Measurements from ENCODE around the gene ZNF184. TPM values are rescaled to one million over a fixed set of nuclear protein-coding genes. Genes with fewer than 3 reads are reported as not detected.

ZNF184 gene
- total and polyA plus RNA-seq, 9 donors, result 8.4 to 15.1 (median 9.9) TPM

DNA sequence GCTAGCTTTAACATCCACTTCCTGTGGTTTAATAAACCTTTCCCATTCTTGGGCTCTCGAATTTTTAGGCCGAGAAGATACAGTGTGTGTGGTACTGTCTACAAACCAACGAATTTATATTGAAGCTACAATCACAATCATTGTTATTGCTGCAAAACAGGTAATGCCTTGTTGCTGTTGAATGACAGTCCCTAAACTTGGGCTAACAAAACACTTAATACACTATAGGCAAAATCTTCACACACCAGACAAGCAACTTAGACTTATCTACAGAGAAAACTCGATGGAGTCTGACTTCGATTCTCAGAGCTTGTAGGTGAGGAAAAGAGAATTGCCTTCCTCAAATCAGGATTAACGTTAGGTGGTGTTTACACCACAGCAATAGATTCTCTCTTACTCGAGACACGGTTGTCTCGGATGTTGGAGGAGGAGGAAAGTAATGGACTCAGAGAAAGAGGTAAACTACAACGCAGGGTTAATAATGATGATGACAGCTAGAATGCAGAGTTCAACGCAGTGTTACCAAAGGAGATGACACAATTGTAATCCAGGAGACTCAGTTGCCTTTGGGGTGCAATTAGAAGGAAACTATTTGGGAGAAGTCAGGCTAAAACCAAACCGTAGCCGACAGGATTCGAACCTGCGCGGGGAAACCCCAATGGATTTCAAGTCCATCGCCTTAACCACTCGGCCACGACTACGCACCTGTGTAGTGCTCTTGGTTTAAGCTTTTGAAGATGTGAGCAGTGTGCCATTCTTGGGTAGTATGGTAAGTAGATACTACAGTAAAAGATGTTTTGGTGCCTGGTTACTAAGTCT, 32.5 kb upstream of the ZNF184 start:
- Histone ChIP-seq H3K27me3 (ENCODE audit: control insufficient read depth, insufficient read depth, low read length) (peaks cover 25% of the 10 kb centered on the region), H3K4me1 (ENCODE audit: control insufficient read depth, insufficient read depth, low read length) (peaks cover 8% of the 10 kb centered on the region), H3K9me3 (replicated peaks; ENCODE audit: control insufficient read depth, low read depth, low read length) (no peaks in the 10 kb centered on the region), H3K27ac (ENCODE audit: low read length) (no peak overlapping the region), H3K36me3 (ENCODE audit: control insufficient read depth, insufficient read depth, low read length) (no peaks in the 10 kb centered on the region), H3K4me3 (ENCODE audit: low read length) (no peak overlapping the region)
- 45% methylated on average over 5 of the region's 20 CpGs for WGBS (ENCODE audit: insufficient coverage)
- no peak for DNase-seq

DNA sequence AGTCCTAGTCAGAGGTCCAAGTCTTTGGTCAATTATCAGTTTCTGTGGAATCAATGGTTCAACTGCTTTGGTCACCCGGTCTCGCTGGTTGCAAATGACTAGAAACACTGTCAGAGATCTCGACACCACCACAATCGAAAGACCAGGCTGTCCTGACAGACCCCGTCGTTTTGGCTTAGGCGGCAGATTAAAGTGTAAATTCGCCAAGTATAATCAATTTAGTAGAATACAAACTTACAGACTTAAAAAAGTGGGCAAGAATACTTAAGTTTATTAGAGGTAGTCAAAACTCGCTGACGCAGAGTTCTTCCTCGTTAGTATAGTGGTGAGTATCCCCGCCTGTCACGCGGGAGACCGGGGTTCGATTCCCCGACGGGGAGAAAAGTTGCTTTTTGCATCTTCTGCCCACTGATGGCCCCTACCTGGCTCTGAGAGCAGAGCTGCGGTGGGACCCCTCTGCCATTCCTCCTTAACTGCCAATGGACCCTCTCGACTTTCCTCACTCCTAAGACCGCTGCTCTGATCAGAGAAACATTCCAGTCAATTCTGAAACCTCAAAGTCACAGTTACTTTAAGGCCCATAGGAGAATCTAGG, 30.6 kb upstream of the ZNF184 start:
- peak overlapping the region; percentile 44 for H3K4me3 ChIP-seq (ENCODE audit: low read length)
- 3% methylated on average over 11 of the region's 21 CpGs for WGBS (ENCODE audit: insufficient coverage)
- DNase-seq, result peak; percentile 85
- no peak overlapping the region for H3K27ac ChIP-seq (ENCODE audit: low read length)
- peaks cover 8% of the 10 kb centered on the region for H3K4me1 ChIP-seq (ENCODE audit: control insufficient read depth, insufficient read depth, low read length)
- no peaks in the 10 kb centered on the region for H3K9me3 ChIP-seq (replicated peaks; ENCODE audit: control insufficient read depth, low read depth, low read length)
- H3K36me3 ChIP-seq (ENCODE audit: control insufficient read depth, insufficient read depth, low read length), result no peaks in the 10 kb centered on the region
- H3K27me3 ChIP-seq (ENCODE audit: control insufficient read depth, insufficient read depth, low read length), result peaks cover 32% of the 10 kb centered on the region

GRCh38 chr6:27502508-27503435, 29.9 kb upstream of the ZNF184 start:
- Histone ChIP-seq H3K27ac (ENCODE audit: low read length) (no peak overlapping the region), H3K4me1 (ENCODE audit: control insufficient read depth, insufficient read depth, low read length) (peaks cover 8% of the 10 kb centered on the region), H3K36me3 (ENCODE audit: control insufficient read depth, insufficient read depth, low read length) (no peaks in the 10 kb centered on the region), H3K9me3 (replicated peaks; ENCODE audit: control insufficient read depth, low read depth, low read length) (no peaks in the 10 kb centered on the region), H3K27me3 (ENCODE audit: control insufficient read depth, insufficient read depth, low read length) (peaks cover 32% of the 10 kb centered on the region), H3K4me3 (ENCODE audit: low read length) (peak overlapping the region; percentile 44)
- 1% methylated on average over 10 of the region's 33 CpGs for WGBS (ENCODE audit: insufficient coverage)
- peak; percentile 65 for DNase-seq

GRCh38 chr6:27501187-27501586, 28.3 kb upstream of the ZNF184 start:
- H3K27me3 ChIP-seq (ENCODE audit: control insufficient read depth, insufficient read depth, low read length), result peaks cover 30% of the 10 kb centered on the region
- no peaks in the 10 kb centered on the region for H3K36me3 ChIP-seq (ENCODE audit: control insufficient read depth, insufficient read depth, low read length)
- no peaks in the 10 kb centered on the region for H3K9me3 ChIP-seq (replicated peaks; ENCODE audit: control insufficient read depth, low read depth, low read length)
- no peak for DNase-seq
- peaks cover 8% of the 10 kb centered on the region for H3K4me1 ChIP-seq (ENCODE audit: control insufficient read depth, insufficient read depth, low read length)
- H3K4me3 ChIP-seq (ENCODE audit: low read length), result no peak overlapping the region
- whole genome bisulfite sequencing (ENCODE audit: insufficient coverage), result no CpG with 5 or more reads among the region's 2 CpGs
- H3K27ac ChIP-seq (ENCODE audit: low read length), result no peak overlapping the region

GRCh38 chr6:27500177-27500576, 27.3 kb upstream of the ZNF184 start:
- Histone ChIP-seq H3K36me3 (ENCODE audit: control insufficient read depth, insufficient read depth, low read length) (no peaks in the 10 kb centered on the region), H3K9me3 (replicated peaks; ENCODE audit: control insufficient read depth, low read depth, low read length) (no peaks in the 10 kb centered on the region), H3K27ac (ENCODE audit: low read length) (no peak overlapping the region), H3K4me3 (ENCODE audit: low read length) (no peak overlapping the region), H3K4me1 (ENCODE audit: control insufficient read depth, insufficient read depth, low read length) (peaks cover 13% of the 10 kb centered on the region), H3K27me3 (ENCODE audit: control insufficient read depth, insufficient read depth, low read length) (peaks cover 40% of the 10 kb centered on the region)
- DNase-seq, result no peak
- WGBS (ENCODE audit: insufficient coverage), result 10% methylated on average over 1 of the region's 2 CpGs

DNA sequence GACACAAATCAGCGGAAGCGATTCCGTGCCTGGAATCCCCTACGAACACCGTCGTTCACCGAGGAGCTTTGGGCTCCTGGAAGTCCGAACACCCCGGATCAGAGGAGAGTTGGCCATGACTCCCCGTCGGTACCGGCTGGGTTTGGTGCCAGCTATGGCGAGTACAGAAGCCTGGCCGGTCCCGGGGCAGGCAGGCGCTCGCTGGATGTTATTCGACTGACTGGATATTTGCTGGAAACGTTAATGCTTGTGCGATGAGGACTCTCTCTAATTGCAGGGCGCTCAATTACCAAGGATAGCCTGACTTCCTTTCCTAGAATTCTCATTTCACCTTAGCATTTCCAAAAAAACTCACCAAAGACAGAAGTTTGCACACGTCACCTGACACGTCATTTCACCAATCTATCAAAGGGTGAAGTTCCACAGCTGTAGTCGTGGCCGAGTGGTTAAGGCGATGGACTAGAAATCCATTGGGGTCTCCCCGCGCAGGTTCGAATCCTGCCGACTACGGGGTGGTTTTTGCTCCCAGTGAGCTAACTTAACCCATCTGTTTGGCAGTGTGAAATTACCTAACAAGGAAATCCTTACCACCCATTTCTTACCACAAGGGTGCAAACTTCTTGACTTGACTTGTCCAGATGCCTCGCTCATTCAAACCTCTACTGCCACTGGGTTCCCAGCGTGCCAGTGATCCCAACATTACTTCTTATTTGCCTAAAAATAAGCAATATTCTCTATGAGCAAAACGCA, 22.7 kb upstream of the ZNF184 start:
- 4% methylated on average over 27 of the region's 34 CpGs for WGBS (ENCODE audit: insufficient coverage)
- H3K27ac ChIP-seq (ENCODE audit: low read length), result no peak overlapping the region

GRCh38 chr6:27494987-27495385, 22.1 kb upstream of the ZNF184 start:
- no peak overlapping the region for H3K27ac ChIP-seq (ENCODE audit: low read length)
- peaks cover 30% of the 10 kb centered on the region for H3K27me3 ChIP-seq (ENCODE audit: control insufficient read depth, insufficient read depth, low read length)
- peaks cover 5% of the 10 kb centered on the region for H3K4me1 ChIP-seq (ENCODE audit: control insufficient read depth, insufficient read depth, low read length)
- WGBS (ENCODE audit: insufficient coverage), result 0% methylated on average over 3 of the region's 7 CpGs
- H3K9me3 ChIP-seq (replicated peaks; ENCODE audit: control insufficient read depth, low read depth, low read length), result no peaks in the 10 kb centered on the region
- no peak for DNase-seq
- H3K36me3 ChIP-seq (ENCODE audit: control insufficient read depth, insufficient read depth, low read length), result no peaks in the 10 kb centered on the region
- peak overlapping the region; percentile 41 for H3K4me3 ChIP-seq (ENCODE audit: low read length)

More for the DNA sequence above, 22.7 kb upstream of the ZNF184 start:
- Histone ChIP-seq H3K27me3 (ENCODE audit: control insufficient read depth, insufficient read depth, low read length) (peaks cover 35% of the 10 kb centered on the region), H3K9me3 (replicated peaks; ENCODE audit: control insufficient read depth, low read depth, low read length) (no peaks in the 10 kb centered on the region), H3K4me1 (ENCODE audit: control insufficient read depth, insufficient read depth, low read length) (peaks cover 5% of the 10 kb centered on the region), H3K4me3 (ENCODE audit: low read length) (peak overlapping the region; percentile 41), H3K36me3 (ENCODE audit: control insufficient read depth, insufficient read depth, low read length) (no peaks in the 10 kb centered on the region)
- peak; percentile 76 for DNase-seq

DNA sequence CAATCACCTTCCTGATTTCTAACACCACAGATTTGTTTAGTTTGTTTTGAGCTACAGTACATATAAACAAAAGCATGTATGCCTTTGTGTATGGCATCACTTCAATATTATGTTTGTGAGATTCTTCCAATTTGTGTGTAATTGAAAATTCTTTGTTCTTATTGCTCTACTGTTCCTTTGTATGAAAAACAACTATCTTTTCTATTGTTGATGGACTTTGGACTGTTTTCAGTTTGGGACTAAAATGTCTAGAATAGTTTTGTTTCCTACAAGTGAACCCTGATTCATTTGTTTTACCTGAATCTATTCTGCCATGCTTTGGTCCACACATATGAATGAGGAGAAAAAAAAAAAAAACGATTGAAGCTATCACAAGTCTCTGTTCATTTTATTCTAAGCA, 21.2 kb upstream of the ZNF184 start:
- WGBS (ENCODE audit: insufficient coverage), result no CpG with 5 or more reads among the region's 1 CpG
- DNase-seq, result no peak
- H3K4me1 ChIP-seq (ENCODE audit: control insufficient read depth, insufficient read depth, low read length), result peaks cover 5% of the 10 kb centered on the region
- H3K4me3 ChIP-seq (ENCODE audit: low read length), result no peak overlapping the region
- H3K27me3 ChIP-seq (ENCODE audit: control insufficient read depth, insufficient read depth, low read length), result peaks cover 25% of the 10 kb centered on the region
- no peaks in the 10 kb centered on the region for H3K36me3 ChIP-seq (ENCODE audit: control insufficient read depth, insufficient read depth, low read length)
- H3K9me3 ChIP-seq (replicated peaks; ENCODE audit: control insufficient read depth, low read depth, low read length), result no peaks in the 10 kb centered on the region
- H3K27ac ChIP-seq (ENCODE audit: low read length), result no peak overlapping the region

- 80% methylated on average over 1 of the region's 2 CpGs for WGBS (ENCODE audit: insufficient coverage)
These were observed 19.8 kb upstream of the ZNF184 start for GRCh38 chr6:27492631-27493190.

More at GRCh38 chr6:27492631-27493190, 19.8 kb upstream of the ZNF184 start:
- no peak for DNase-seq
- no peak overlapping the region for H3K4me3 ChIP-seq (ENCODE audit: low read length)
- H3K9me3 ChIP-seq (replicated peaks; ENCODE audit: control insufficient read depth, low read depth, low read length), result no peaks in the 10 kb centered on the region
- H3K27ac ChIP-seq (ENCODE audit: low read length), result no peak overlapping the region
- no peaks in the 10 kb centered on the region for H3K36me3 ChIP-seq (ENCODE audit: control insufficient read depth, insufficient read depth, low read length)
- peaks cover 25% of the 10 kb centered on the region for H3K27me3 ChIP-seq (ENCODE audit: control insufficient read depth, insufficient read depth, low read length)
- peaks cover 5% of the 10 kb centered on the region for H3K4me1 ChIP-seq (ENCODE audit: control insufficient read depth, insufficient read depth, low read length)

Measured in muscle of leg (tissue), 11 donors.